Islet of Langerhans (tissue), 1 donor: Measurements from ENCODE around the gene LYRM4.

Source experiments
- FAIRE-seq: peaks from one replicate; lab custom pipeline; 2011; peaks lifted over from hg19 to GRCh38; lab: Jason Lieb, UNC

The LYRM4 gene

DNA sequence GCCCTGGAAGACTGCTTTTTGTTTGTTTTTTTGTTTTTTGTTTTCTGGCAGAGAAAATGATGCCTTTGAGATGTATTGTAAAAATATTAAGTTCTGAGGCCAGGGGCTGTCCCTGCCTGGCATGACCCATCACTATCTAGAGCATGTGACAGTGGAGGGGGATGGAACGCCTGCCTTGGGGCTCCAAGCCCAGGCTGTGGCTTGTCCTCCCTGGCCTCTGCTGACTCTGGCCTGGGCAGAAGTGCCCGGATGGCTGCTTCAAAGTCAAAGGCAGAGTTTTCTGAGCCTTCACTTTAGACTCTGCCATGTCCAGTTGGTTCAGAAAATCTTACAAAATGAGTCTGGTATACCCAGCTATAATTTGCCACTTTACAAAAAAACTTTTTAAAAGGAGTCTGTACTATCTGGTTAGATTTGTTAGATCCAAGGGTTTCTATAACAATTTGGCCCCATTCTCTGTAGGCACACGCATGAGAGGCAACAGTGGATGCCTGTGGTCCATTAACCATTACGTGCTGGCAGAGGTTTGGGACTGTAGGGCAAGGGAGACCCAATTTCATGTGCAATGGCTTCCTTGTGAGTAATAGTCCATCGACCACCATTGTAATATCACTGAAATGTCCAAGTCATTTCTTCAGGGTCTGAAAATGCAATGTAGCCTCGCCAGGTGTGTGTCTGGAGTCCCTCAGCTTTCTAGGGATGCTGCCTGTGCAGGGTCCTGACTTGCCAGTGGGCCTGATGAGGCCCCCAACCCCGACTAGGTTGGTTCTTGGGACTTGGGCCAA lies 167.3 kb downstream of the LYRM4 start:
- no peak for FAIRE-seq

DNA sequence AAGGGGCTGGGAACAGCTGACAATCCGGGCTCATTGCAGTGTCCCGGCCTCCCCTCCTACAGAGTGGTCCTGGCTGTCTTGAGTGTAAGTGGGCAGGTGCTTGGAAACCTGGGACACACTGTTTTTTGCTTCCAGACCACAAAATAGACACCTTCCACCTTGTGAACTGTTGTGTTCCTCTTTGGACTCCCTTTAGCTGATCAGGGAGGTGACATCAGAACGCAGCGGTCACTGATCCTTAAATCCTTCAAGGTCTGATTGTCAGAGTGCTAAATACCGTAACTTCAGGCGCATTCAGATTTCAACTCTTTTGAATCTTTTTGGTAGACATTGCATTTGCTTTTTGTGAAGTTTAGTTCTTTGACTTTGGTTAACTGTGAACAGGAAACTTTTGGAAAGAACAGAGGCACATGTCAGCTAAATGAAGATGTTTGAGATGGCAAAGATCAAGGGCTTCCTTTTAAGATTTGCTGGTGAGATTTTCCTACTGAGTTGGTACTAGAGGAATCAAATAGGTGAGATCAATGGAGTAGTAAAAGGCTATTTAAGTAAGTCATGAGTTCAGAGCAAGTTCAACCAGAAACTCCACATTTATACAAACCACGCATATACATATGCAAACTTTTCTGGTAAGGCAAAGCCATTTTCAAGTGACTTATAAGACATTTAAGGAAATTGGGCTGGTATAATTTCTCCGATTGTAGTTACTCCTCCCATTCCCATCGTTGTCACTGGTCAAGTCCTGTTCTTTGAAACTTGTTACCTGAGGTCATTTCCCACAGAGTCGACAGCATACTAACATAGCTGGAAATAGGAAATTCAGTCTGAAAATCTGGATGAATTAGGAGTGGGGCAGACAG lies 169.3 kb downstream of the LYRM4 start:
- no peak for FAIRE-seq

DNA sequence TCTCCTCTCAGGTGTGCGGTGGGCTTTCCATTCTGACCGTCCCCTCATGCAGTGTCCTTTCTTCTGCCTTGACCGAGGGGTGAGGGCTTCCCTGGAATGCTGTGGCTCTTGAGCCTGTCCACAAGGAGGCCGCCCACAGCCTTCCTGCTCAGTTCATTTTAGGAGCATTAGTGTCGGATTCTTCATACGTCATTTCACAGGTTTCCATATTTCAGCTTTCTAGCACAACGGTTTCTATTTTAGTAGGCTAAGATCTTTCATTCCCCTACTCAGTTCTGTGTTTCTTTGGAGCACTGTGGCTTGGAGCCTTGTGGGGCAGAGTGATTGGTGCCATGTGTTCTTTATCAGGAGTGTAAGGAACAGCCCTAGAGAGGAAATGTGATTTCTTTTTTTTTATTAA lies 170.1 kb downstream of the LYRM4 start:
- FAIRE-seq, result no peak

DNA sequence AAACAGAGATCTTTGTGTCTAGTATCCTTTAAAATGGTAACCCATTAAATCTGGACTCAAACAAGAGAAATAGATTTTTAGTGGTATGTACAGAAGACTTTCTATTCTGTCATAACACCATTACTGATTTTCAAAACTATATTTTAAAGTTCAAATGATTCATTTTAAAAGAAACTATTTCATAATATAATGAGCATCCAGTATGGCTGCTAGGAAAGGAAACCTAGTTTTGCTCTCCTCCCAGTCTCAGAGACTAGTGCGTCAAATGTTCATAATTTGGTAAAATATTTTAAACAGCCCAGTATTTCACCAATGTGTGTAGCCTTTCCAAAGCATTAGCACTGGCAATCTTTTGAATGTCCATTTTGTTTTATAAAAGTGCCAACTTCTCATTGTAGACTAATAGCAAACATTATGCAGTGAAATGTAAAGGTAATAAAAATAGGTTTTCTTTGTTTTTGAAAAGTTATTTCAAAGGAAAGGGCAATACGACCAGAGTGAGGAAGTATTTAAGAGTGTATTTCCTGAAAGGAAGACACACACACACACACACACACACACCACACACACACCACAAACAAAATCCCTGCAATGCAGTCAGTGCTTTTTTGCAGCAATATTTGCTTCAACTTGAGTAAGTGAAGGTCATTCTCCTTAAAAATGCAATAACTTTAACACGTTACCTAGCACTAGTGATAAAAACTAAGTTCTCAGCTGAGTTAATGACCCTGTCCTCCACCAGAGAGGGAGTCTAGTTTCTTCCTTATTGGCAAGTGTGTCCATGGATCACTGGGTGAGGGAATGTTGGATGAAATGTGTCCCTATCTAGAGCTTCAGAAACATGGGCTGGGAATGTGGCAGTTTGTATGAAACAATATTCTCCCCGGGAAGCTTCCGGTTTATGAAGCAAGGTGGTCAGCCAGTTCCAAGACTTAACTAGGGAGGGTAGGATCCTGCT lies 171.0 kb downstream of the LYRM4 start:
- no peak for FAIRE-seq

DNA sequence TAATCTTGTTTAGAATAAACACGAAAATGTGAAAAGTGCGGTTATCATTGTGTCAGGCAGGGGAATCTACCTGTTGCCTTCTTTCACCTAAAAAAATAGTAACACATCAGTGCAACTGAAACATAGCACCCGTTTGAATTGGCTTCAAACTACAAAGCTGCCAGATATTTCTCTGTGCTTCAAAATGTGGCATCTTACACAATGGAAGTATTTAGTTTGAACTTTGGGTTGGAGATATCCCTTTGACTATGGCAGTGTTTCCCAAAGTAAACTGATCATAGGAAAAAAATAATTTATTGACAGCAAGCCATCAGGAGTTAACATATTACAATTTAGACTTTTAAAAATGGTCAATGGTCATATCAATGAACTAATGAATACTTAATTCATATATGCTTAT lies 172.0 kb downstream of the LYRM4 start:
- FAIRE-seq, result no peak

DNA sequence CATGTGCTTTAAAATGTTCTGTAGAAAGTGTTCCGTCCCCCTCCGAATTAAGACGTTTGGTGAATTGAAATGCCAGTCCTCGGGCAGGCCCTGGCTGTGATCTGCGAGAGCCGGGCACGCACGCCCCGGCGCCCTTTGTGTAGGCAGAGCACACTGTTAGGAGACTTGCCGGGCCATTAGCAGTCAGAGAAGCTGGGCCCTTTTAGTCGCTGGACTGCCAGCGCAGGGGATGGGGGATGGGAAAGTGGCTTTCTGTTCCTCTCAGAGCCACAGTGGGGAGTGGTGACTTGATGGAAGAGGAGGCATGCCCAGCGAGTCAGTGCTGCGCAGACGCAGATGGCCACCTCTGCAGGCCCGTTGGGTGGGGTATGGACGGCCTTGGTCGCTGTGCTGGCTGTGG lies 173.4 kb downstream of the LYRM4 start:
- no peak for FAIRE-seq

DNA sequence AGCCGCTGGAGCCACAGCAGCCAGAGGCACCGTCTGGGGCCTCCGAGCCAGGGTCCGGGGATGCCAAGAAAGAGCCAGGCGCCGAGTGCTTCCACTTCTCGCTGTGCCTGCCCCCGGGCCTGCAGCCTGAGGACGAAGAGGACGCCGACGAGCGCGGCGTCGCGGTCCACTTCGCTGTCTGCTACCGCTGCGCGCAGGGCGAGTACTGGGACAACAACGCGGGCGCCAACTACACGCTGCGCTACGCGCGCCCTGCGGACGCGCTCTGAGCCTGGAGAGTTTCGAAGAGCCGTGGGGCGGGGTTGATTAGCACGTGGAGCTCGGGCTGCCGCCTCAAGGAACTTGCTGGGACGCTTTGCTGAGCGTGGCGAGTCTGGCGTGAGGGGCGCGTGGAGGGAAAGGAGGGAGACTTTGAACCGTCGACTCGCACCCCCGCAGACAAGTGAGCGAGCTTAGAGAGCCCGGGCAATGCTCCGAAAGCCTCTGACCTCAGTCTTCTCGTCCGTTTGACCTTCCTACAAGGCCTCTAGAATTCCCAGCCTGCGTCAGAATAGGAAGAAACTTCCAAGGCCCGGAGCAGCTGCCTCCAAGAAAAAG lies 174.4 kb downstream of the LYRM4 start:
- FAIRE-seq, result no peak

DNA sequence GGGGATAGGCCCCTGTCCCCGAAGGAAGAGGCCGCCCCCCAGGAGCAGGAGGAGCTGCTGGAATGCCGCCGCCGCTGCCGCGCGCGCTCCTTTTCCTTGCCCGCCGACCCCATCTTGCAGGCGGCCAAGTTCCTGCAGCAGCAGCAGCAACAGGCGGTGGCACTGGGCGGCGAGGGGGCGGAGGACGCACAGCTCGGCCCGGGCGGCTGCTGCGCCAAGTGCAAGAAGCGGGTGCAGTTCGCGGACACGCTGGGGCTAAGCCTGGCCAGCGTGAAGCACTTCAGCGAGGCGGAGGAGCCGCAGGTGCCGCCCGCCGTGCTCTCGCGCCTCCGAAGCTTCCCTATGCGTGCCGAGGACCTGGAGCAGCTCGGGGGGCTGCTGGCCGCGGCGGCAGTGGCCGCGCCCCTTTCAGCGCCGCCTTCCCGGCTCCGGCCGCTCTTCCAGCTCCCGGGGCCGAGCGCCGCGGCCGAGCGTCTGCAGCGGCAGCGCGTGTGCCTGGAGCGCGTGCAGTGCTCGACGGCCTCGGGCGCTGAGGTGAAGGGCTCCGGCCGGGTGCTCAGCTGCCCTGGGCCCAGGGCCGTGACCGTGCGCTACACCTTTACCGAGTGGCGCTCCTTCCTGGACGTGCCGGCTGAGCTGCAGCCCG lies 175.0 kb downstream of the LYRM4 start:
- no peak for FAIRE-seq

DNA sequence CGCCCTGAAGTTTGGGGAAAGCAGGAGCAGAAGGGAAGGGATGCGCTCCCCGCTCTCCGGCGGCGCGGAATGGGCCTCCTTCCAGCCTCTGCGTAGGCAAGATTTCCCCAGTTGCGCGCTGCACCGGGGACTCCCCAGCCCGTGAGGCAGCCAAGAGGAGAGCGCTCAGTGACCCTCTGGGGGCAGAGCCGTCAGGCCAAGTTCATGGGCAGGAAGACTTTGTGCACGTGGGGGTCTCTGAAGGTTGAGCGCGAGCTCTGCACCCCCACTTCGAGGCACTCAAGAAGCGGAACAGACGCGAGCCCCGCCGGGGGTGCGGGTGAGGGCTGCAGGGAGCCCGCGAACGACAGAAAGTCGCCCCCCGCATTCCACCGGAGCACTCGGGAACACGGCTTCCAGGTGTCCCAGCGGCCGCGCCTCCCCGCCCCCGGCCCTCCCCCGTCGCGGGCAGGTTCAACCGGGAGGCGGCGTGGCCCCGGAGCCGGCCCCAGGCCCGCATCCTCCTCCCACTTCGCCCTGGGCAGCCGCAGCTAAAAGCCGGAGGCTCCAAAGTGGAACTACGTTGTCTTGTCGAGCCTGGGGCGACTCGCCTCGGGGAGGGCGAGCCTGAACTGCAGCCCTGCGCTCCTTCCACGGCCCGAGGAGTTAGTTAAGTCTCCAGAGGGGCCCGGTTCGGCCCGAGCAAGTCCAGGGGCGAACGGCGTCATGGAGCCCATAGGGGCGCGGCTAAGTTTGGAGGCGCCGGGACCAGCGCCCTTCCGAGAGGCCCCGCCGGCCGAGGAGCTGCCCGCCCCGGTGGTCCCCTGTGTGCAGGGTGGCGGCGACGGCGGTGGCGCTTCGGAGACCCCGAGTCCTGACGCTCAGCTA lies 175.7 kb downstream of the LYRM4 start, which contains the start of gene PPP1R3G:
Gene PPP1R3G, plus strand, starts transcription at position 561 of the 867 bp plus-strand sequence. Its CDS starts 145 bp downstream, at position 706.
- no peak for FAIRE-seq

DNA sequence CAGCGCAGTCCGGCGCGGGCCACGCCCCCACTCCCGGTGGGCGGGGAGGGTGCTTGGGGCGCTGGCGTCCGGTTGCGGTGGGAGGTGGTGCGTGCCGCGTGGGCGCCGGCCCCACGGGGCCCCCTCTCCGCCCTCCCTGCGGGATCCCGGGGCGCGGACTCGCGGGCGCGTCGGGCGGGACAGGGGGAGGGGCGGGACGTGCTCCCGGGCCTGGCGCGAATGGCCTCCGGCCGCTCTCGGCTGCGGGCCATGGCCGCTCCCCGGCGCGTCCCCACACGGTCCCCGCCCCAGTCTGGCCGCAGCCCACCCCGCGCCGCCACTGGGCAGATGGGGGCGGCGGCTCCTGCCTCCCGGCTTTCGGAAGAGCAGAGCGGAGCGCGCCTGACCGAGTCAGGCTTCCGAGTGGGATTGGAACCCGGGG lies 176.4 kb downstream of the LYRM4 start:
- FAIRE-seq, result no peak

DNA sequence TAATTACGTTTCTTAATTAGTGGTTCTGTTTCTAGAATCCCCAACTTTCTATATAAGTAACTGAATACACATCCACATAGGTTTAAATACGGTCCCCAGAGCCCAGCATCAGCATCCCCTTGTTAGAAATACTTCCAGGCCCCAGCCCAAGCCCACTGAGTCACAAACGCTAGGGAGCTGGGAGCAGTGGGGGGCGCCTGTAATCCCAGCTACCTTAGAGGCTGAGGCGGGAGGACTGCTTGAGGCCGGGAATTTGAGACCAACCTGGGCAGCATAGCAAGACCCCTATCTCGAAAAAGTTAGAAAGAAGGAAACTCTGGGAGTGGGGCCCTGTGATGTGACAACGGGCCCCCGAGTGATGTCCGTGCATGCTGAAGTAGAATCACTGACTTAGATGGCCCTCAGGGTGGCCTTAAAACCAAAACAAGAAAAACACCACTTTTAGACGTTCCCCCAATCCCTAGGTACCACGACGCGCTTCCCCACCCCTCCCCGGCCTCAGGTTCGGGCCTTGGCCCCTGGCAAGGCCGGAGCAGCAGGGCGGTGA lies 176.9 kb downstream of the LYRM4 start:
- no peak for FAIRE-seq

DNA sequence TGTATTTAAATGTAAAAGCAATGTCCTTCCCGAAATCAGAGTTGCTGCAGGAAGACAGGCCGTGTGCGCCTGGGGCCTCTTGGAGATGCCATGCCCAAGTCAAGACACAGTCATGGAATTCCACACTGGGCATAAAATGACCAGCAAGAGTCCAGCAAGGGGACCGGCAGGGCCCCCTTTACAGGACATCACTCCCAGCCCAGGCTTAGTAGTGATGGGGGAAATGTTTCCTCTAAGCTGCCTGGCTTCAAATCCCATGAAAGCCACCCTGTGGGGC lies 177.5 kb downstream of the LYRM4 start:
- no peak for FAIRE-seq

DNA sequence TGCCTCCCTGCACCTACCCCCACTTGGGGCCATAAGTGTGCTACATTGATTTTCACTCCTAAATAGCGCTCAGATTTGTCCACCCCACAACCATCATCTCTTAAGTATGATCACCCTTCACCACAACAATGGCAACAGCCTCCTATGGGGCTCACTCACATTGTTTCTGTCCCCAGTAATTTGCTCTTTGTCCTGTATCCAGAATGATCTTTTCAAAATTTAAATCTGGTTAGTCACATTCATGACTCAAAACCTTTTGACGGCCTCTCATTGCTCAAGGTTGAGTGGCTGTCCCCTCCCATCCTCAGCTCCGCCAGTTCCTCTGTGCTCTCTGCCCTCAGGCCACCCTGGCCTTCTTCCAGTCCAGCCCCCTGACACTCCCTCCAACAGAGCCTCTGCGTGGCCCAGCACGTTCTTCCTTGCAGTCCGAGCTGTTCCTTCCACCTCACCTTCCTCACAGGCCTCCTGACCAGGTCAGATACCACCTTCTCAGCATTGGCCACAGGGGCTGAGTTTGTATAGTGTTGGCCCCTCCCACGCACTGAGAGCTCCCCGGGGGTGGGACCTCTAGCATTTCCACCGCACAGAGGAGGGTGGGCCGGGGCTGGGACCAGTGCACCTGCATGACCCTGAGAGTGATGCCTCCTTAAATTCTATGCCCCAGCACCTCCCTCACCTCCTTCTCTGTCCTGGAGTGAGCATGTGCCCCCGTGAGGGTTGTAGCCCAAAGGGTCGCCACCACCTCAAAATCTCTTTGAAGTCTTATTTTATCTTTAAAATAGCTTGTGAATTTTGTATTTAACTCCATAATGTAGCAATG lies 178.1 kb downstream of the LYRM4 start:
- no peak for FAIRE-seq

DNA sequence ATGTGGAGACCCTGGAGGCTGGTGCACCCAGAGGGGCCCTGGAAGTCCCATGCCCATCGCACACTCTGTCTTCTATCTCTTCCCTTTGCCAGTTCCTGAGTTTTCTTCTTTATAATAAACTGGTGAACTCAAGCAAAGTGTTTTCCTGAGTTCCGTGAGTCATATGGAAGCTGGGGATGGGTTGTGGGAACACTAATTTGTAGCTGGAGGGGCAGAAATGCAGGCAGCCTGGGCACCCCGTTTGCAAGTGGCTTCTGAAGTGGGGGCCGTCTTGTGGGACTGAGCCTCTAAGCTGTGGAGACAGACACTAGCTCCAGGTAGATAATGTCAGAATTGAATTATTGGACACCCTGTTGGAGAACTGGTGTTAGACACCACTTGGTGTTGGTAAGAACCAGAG lies 178.8 kb downstream of the LYRM4 start:
- FAIRE-seq, result no peak

DNA sequence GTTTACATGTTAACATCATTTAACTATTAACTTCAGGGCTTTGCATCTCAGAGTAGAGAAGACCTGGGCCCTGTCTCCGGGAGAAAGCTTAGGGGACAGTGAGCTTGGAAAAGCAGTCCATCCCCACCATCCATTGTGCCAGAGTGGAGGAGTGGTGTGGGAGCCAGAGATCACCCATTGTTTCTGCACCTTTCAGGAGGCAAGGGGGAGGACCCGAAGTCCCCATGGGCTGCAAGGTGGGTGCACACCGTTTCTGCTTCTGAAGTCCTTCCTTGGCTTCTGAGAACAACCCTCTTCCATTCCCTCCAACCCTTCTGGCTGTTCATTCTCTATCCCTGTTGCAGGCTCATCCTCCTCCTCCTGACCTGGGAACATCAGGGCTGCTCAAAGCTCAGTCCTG lies 179.6 kb downstream of the LYRM4 start:
- FAIRE-seq, result no peak

DNA sequence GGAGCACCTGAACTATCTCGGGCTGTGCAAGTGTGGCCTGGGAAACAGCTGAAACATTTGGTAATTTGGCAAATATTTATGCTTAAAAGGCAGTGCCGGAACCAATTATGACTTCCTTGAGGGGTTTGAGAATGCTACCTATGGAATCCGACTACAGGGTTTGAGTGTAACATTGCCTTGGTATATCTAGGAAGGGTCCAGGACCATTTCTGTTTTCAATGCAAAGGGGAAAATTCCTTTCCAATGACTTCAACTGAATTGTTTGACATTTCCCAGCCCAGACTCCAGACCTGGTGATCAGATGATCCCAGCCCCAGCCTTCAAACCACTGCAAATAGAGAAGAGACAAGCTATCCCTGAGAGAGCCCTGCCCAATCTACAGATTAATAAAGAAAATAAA lies 180.2 kb downstream of the LYRM4 start:
- FAIRE-seq, result no peak

DNA sequence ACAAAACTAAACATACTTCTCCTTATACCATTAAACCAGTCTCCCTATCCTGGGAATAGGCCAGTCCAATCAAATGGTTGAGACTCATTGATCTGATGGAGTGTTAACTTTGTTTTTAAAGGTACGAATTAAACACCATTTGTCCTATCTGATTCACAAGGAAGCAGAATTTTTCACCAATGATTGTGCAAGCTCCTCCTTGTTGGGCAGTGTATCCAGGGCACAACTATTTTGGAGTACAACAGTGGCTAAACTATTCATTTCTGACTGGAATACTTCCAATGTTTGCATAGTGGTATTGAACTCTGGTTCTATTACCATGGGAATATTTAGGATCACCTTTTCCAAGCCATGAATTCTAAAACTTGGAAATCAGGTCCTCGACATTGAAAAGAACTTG lies 181.1 kb downstream of the LYRM4 start:
- no peak for FAIRE-seq

DNA sequence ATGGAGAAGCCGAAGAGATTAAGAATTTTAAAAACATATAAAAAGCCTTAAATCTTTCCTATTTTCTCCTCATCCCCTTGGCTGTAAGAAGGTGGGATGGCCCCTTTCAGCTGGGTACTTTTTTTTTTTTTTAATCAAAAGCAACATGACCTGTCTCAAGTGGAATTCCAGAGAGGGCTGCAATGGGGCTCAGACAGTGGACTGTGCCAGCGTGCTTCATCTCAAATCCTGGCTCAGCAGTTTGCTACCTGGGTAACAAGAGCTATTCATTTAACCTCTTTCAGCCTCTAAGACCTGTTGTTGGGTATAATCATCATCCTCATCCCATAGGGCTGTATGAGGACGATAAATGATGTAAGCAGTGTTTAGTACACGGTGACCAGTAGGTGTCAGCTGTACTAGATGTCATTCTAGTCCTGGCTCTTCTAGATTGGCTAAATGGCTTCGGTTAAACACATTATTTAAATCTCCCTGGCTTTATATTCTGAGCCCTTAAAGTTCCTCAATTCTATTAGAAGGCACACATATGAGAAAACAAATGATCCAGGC lies 182.6 kb downstream of the LYRM4 start:
- FAIRE-seq, result no peak

DNA sequence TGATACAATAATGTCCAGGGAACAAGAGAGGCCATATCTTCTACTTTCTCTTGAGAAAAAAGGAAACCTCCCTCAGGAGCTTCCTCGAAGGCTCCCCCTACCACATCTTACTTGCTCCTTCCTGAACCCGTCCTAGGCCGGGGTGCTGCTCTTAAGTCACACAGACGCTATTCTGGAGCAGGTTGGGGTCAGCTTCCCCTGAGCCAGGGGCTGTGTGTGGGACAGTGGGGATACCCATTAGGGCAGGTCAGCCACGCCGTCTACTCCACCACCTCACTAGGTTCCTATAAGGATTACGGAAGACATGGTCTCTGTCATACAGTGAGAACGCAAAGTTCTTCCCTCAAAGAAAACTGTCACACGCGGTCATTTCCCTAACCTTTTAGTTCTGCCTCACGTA lies 183.8 kb downstream of the LYRM4 start:
- no peak for FAIRE-seq
